ENCODE data around the gene PSMD6.
A peak's percentile ranks its signal among the peaks of the same experiment; 100 is the strongest.

The PSMD6 gene

GRCh38 chr3:64019879-64020278, 3.4 kb downstream of the PSMD6 start:
- no peak for DNase-seq (ENCODE audit: low read depth, low spot score)
- TF ChIP-seq CTCF (IDR thresholded peaks at IDR 0.05; ENCODE audit: low read depth, low read length): no peak
- in situ Hi-C loops (cut with HindIII; ENCODE audit: low sequenced_read_pairs): no loop called here
- H3K4me3 ChIP-seq (ENCODE audit: low read depth, low read length): no peak overlapping the region

- in situ Hi-C loops (cut with HindIII; ENCODE audit: low sequenced_read_pairs): no loop called here
- no peak for TF ChIP-seq CTCF (IDR thresholded peaks at IDR 0.05; ENCODE audit: low read depth, low read length)
- no peak for DNase-seq (ENCODE audit: low read depth, low spot score)
- no peak overlapping the region for H3K4me3 ChIP-seq (ENCODE audit: low read depth, low read length)
Observed at GRCh38 chr3:64019271-64019670, 4.0 kb downstream of the PSMD6 start.

- TF ChIP-seq CTCF (IDR thresholded peaks at IDR 0.05; ENCODE audit: low read depth, low read length): no peak
- DNase-seq (ENCODE audit: low read depth, low spot score): no peak
- in situ Hi-C loops (cut with HindIII; ENCODE audit: low sequenced_read_pairs): no loop called here
- H3K4me3 ChIP-seq (ENCODE audit: low read depth, low read length): no peak overlapping the region
Observed at GRCh38 chr3:64016941-64017620, 6.2 kb downstream of the PSMD6 start.

- in situ Hi-C loops (cut with HindIII; ENCODE audit: low sequenced_read_pairs): no loop called here
- no peak overlapping the region for H3K4me3 ChIP-seq (ENCODE audit: low read depth, low read length)
- DNase-seq (ENCODE audit: low read depth, low spot score): peak; percentile 86
- TF ChIP-seq CTCF (IDR thresholded peaks at IDR 0.05; ENCODE audit: low read depth, low read length): no peak
Observed at GRCh38 chr3:64011685-64012084, 11.6 kb downstream of the PSMD6 start.

GRCh38 chr3:64010199-64010598, 13.1 kb downstream of the PSMD6 start:
- no peak for DNase-seq (ENCODE audit: low read depth, low spot score)
- H3K4me3 ChIP-seq (ENCODE audit: low read depth, low read length): no peak overlapping the region
- no peak for TF ChIP-seq CTCF (IDR thresholded peaks at IDR 0.05; ENCODE audit: low read depth, low read length)
- in situ Hi-C loops (cut with HindIII; ENCODE audit: low sequenced_read_pairs): no loop called here

- in situ Hi-C loops (cut with HindIII; ENCODE audit: low sequenced_read_pairs): no loop called here
- no peak for TF ChIP-seq CTCF (IDR thresholded peaks at IDR 0.05; ENCODE audit: low read depth, low read length)
- H3K4me3 ChIP-seq (ENCODE audit: low read depth, low read length): no peak overlapping the region
- no peak for DNase-seq (ENCODE audit: low read depth, low spot score)
Observed at GRCh38 chr3:64009528-64009927, 13.8 kb downstream of the PSMD6 start.

Data from astrocyte of the spinal cord (primary cell).